Amniotic epithelial cell (primary cell): ENCODE data around the gene BCO2.
A peak's percentile ranks its signal among the peaks of the same experiment; 100 is the strongest.
"Not testable (repeated sequence)": the region's sequence is repeated elsewhere in the genome, so short reads cannot be mapped to it uniquely, and the experiment has no call there.

Source experiments
- DNase-seq: peaks from one replicate; pipeline ENCODE4 v3.0.0-alpha.2; 2010; ENCODE audit warnings: low read depth

Gene BCO2

GRCh38 chr11:112167145-112167544 lies 8.2 kb upstream of the BCO2 start, which contains the start of gene TEX12:
TEX12 (plus strand) TSS chr11:112167372; CDS start chr11:112169269, 1,897 bp downstream.
- DNase-seq: no peak

GRCh38 chr11:112172362-112172994 lies 2.8 kb upstream of the BCO2 start:
- DNase-seq: peak; percentile 52

GRCh38 chr11:112173152-112173551 lies 2.2 kb upstream of the BCO2 start:
- DNase-seq: no peak

GRCh38 chr11:112175599-112175952 lies 264 bp downstream of the BCO2 start:
- no peak for DNase-seq

- peak; percentile 97 for DNase-seq
These were observed 765 bp downstream of the BCO2 start for GRCh38 chr11:112176077-112176476.

GRCh38 chr11:112177589-112177988 lies 2.3 kb downstream of the BCO2 start:
- DNase-seq: no peak

- DNase-seq: no peak
These were observed 3.1 kb downstream of the BCO2 start for GRCh38 chr11:112178428-112178827.

GRCh38 chr11:112178936-112179335 lies 3.6 kb downstream of the BCO2 start:
- no peak for DNase-seq

GRCh38 chr11:112179601-112180000 lies 4.3 kb downstream of the BCO2 start:
- no peak for DNase-seq

GRCh38 chr11:112182867-112183266 lies 7.6 kb downstream of the BCO2 start:
- DNase-seq: no peak

GRCh38 chr11:112185883-112186282 lies 10.6 kb downstream of the BCO2 start:
- no peak for DNase-seq

- DNase-seq: no peak
These were observed 11.0 kb downstream of the BCO2 start for GRCh38 chr11:112186304-112186703.

- peak; percentile 65 for DNase-seq
These were observed 19.8 kb downstream of the BCO2 start for GRCh38 chr11:112195113-112195512.

- peak; percentile 93 for DNase-seq
These were observed 20.6 kb downstream of the BCO2 start for GRCh38 chr11:112195951-112196351.

GRCh38 chr11:112196519-112197087 lies 21.3 kb downstream of the BCO2 start:
- no peak for DNase-seq

- DNase-seq: not testable (repeated sequence)
These were observed 23.8 kb downstream of the BCO2 start for GRCh38 chr11:112199101-112199500.

GRCh38 chr11:112200252-112200651 lies 24.9 kb downstream of the BCO2 start:
- no peak for DNase-seq

- DNase-seq: no peak
These were observed 30.8 kb downstream of the BCO2 start for GRCh38 chr11:112206071-112206470.

- no peak for DNase-seq
These were observed 35.6 kb downstream of the BCO2 start for GRCh38 chr11:112210890-112211289.

GRCh38 chr11:112211536-112211935 lies 36.2 kb downstream of the BCO2 start:
- no peak for DNase-seq

GRCh38 chr11:112212290-112212689 lies 37.0 kb downstream of the BCO2 start:
- no peak for DNase-seq

GRCh38 chr11:112212710-112213109 lies 37.4 kb downstream of the BCO2 start:
- DNase-seq: peak; percentile 98

GRCh38 chr11:112213753-112214152 lies 38.4 kb downstream of the BCO2 start:
- peak; percentile 93 for DNase-seq

- no peak for DNase-seq
These were observed 40.3 kb downstream of the BCO2 start for GRCh38 chr11:112215621-112216020.
